EL (cell line): ENCODE data around the gene NIN.
"Not testable (repeated sequence)": the region's sequence is repeated elsewhere in the genome, so short reads cannot be mapped to it uniquely, and the experiment has no call there.

ENCODE experiments used
- DNase-seq: peaks from one replicate; pipeline ENCODE4 v3.0.0-alpha.2; 2016

NIN gene

GRCh38 chr14:50697659-50698290 lies 133.2 kb downstream of the NIN start:
- DNase-seq, result peak; percentile 44

- not testable (repeated sequence) for DNase-seq
These were observed 136.7 kb downstream of the NIN start for GRCh38 chr14:50694260-50694659.

- DNase-seq, result no peak
These were observed 142.1 kb downstream of the NIN start for GRCh38 chr14:50688875-50689274.

GRCh38 chr14:50679674-50680073 lies 151.3 kb downstream of the NIN start:
- no peak for DNase-seq

GRCh38 chr14:50678163-50678562 lies 152.8 kb downstream of the NIN start:
- no peak for DNase-seq

- DNase-seq, result peak; percentile 78
These were observed 153.4 kb downstream of the NIN start for GRCh38 chr14:50677527-50678063.

- no peak for DNase-seq
These were observed 154.0 kb downstream of the NIN start for GRCh38 chr14:50676814-50677516.

- peak; percentile 82 for DNase-seq
These were observed 155.4 kb downstream of the NIN start for GRCh38 chr14:50675597-50675996.

- no peak for DNase-seq
These were observed 160.1 kb downstream of the NIN start for GRCh38 chr14:50670866-50671256.

GRCh38 chr14:50670196-50670865 lies 160.6 kb downstream of the NIN start:
- peak; percentile 66 for DNase-seq
